Activated CD4-positive, alpha-beta T cell treated with anti-CD3 and anti-CD28 coated beads for 1 hour (primary cell): Measurements from ENCODE around the gene UCN2.
"Not testable (repeated sequence)": the region's sequence is repeated elsewhere in the genome, so short reads cannot be mapped to it uniquely, and the experiment has no call there.

Source experiments
- DNase-seq: peaks from one replicate; pipeline ENCODE4 v3.0.0-alpha.2; 2020

Gene UCN2

GRCh38 chr3:48532271-48532976 lies 31.2 kb downstream of the UCN2 start:
- DNase-seq = no peak

- DNase-seq = not testable (repeated sequence)
Observed at GRCh38 chr3:48530701-48531100, 32.9 kb downstream of the UCN2 start.

GRCh38 chr3:48528754-48529153 lies 34.8 kb downstream of the UCN2 start:
- DNase-seq = no peak

- DNase-seq = no peak
Observed at GRCh38 chr3:48528048-48528447, 35.5 kb downstream of the UCN2 start.

- DNase-seq = no peak
Observed at GRCh38 chr3:48524970-48525369, 38.6 kb downstream of the UCN2 start.

GRCh38 chr3:48521635-48522034 lies 41.9 kb downstream of the UCN2 start:
- DNase-seq = no peak

- no peak for DNase-seq
Observed at GRCh38 chr3:48519277-48519643, 44.3 kb downstream of the UCN2 start.

- DNase-seq = no peak
Observed at GRCh38 chr3:48518638-48519276, 44.8 kb downstream of the UCN2 start.

- DNase-seq = no peak
Observed at GRCh38 chr3:48518069-48518468, 45.5 kb downstream of the UCN2 start.

GRCh38 chr3:48516571-48516970 lies 47.0 kb downstream of the UCN2 start:
- DNase-seq = no peak

- DNase-seq = no peak
Observed at GRCh38 chr3:48514431-48515227, 49.0 kb downstream of the UCN2 start.
